ENCODE measurements around the gene NKX2-1. TPM values are rescaled to one million over a fixed set of nuclear protein-coding genes. Genes with fewer than 3 reads are reported as not detected.

The NKX2-1 gene
- total and polyA plus RNA-seq, 2 of the 13 experiments (the other 11 are each of a cell fraction or from before 2014, with no cell fraction given), result not detected

DNA sequence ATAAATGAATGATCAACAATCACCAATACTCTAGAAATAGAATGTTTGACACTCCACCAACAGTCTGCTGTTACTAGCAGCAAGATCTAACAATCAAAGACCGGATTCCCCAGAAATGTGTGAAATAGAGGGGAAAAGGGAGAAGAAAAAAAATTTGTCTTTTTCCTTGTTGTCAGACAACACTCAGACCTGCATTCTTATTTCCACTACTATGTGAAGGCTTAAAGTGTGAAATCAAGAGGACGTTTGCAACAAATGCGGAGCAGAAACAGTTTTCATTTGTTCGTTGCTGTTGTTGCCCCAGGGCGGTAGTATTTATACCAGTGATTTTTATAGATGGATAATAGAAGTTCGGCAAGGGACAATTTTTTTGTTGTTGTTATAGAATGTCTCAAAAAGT is 9.2 kb downstream of the NKX2-1 start:
- no peak for ATAC-seq
- no TSS peak for BruUV-seq (replicated peaks)
- POLR2A ChIA-PET, result no interaction called here

DNA sequence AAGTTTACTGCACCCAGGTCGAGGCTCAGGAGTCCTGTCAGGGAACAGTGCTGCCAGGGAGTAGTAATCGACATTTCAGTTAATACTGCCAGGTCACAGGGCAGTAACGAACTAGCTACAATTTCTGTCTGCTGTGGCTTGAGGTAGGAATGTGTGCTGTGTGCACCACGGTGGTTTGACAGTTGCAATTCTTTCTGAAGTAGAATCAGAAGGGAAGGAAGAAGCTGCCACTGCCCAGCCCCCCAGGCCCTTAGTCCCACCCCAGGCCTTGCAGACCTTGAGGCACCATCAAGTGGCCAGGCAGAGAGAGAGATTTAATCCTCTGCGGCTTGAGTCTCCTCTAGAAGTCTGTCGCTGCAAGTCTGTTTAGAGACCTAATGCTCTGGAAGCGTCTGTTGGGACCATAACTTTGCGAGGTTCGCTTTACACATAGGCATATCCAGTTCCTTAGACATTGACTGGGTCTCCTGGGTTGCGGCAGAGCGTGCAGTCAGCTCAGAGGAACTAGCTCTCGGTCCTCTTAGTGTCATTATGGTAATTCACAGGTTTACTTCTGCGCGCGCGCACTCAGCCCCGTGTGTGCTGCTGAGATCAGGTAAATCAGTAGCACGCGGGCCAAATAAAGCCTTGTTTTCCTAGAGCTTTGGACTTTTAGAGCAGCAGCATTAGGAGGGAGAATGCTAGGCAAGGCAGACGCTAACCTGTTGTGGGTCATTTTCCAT is 9.8 kb downstream of the NKX2-1 start:
- ChIA-PET CTCF (ENCODE audit: low intra/inter-chr PET ratio, low total read pairs) (no interaction called here), POLR2A (no interaction called here)
- no peak for TF ChIP-seq ZNF232 (CRISPR knock-in tag; IDR thresholded peaks at IDR 0.05; ENCODE audit: borderline replicate concordance)
- TF ChIP-seq EZH2 (conservative IDR thresholded peaks at IDR 0.05; ENCODE audit: low read depth, low read length), result peak; percentile 90
- TF ChIP-seq, protein P1, sequence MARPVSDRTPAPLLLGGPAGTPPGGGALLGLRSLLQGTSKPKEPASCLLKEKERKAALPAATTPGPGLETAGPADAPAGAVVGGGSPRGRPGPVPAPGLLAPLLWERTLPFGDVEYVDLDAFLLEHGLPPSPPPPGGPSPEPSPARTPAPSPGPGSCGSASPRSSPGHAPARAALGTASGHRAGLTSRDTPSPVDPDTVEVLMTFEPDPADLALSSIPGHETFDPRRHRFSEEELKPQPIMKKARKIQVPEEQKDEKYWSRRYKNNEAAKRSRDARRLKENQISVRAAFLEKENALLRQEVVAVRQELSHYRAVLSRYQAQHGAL (CRISPR knock-in tag; IDR thresholded peaks at IDR 0.05; ENCODE audit: not compliant biosample characterization), result no peak
- TF ChIP-seq, protein P2, sequence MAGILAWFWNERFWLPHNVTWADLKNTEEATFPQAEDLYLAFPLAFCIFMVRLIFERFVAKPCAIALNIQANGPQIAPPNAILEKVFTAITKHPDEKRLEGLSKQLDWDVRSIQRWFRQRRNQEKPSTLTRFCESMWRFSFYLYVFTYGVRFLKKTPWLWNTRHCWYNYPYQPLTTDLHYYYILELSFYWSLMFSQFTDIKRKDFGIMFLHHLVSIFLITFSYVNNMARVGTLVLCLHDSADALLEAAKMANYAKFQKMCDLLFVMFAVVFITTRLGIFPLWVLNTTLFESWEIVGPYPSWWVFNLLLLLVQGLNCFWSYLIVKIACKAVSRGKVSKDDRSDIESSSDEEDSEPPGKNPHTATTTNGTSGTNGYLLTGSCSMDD (CRISPR knock-in tag; IDR thresholded peaks at IDR 0.05), result no peak
- TF ChIP-seq ZNF124 (CRISPR knock-in tag; IDR thresholded peaks at IDR 0.05), result no peak
- no peak for TF ChIP-seq ZNF7 (CRISPR knock-in tag; IDR thresholded peaks at IDR 0.05)
- FAIRE-seq (no peak), ATAC-seq (no peak), DNase-seq (ENCODE audit: low spot score) (no peak)
- Histone ChIP-seq H3K36me3 (replicated peaks in 1 of 2; ENCODE audit: control insufficient read depth in 1 of 2, insufficient read depth in 2 of 2, low read length in 2 of 2) (no peaks in the 10 kb centered on the region), H2AFZ (ENCODE audit: low read length) (no peak overlapping the region), H3K4me2 (ENCODE audit: low read depth, low read length) (no peak overlapping the region), H3K27me3 (ENCODE audit: control insufficient read depth in 1 of 2, insufficient read depth in 2 of 2, low read length in 2 of 2) (peaks cover 44 to 91% of the 10 kb centered on the region in 2 experiments), H4K20me1 (ENCODE audit: insufficient read depth, low read length) (peaks cover 4% of the 10 kb centered on the region; the same call in 1 of the 2 replicates), H3K79me2 (ENCODE audit: insufficient read depth, low read length) (no peaks in the 10 kb centered on the region), H3K9ac (ENCODE audit: insufficient read depth, low read depth, low read length) (no peak overlapping the region), H3K4me3 (replicated peaks in 1 of 3; ENCODE audit: insufficient read depth in 1 of 3, low read depth in 2 of 3, low read length in 3 of 3) (no peak overlapping the region), H3K9me3 (ENCODE audit: low read length) (no peaks in the 10 kb centered on the region), H3K4me1 (ENCODE audit: insufficient read depth, low read length) (no peaks in the 10 kb centered on the region), H3K27ac (ENCODE audit: extremely low read length, insufficient read depth, low read length) (no peak overlapping the region)
- BruUV-seq (replicated peaks), result no TSS peak
- in situ Hi-C loops (cut with HindIII; ENCODE audit: extremely low pct_ligation_motif_present, low pct_unique_long_range_greater_than_20kb) (no loop called here), intact Hi-C loops (cut with micrococcal nuclease; ENCODE audit: unreplicated experiment) (no loop called here)
- 27% methylated on average over 20 of the region's 20 CpGs for WGBS (ENCODE audit: low lambda C conversion rate)

More for the DNA sequence above, 9.2 kb downstream of the NKX2-1 start:
- no peaks in the 10 kb centered on the region for H3K79me2 ChIP-seq (ENCODE audit: insufficient read depth, low read length)
- no peak overlapping the region for H3K4me2 ChIP-seq (ENCODE audit: low read depth, low read length)
- intact Hi-C loops (cut with micrococcal nuclease; ENCODE audit: unreplicated experiment), result no loop called here
- no peak overlapping the region for H3K27ac ChIP-seq (ENCODE audit: extremely low read length, insufficient read depth, low read length)
- no peak overlapping the region for H3K4me3 ChIP-seq (replicated peaks in 1 of 3; ENCODE audit: insufficient read depth in 1 of 3, low read depth in 2 of 3, low read length in 3 of 3)
- DNase-seq (ENCODE audit: low spot score), result no peak
- WGBS (ENCODE audit: low lambda C conversion rate), result 13% methylated on average over 6 of the region's 6 CpGs
- CTCF ChIA-PET (ENCODE audit: low intra/inter-chr PET ratio, low total read pairs), result no interaction called here
- H3K36me3 ChIP-seq (replicated peaks in 1 of 2; ENCODE audit: control insufficient read depth in 1 of 2, insufficient read depth in 2 of 2, low read length in 2 of 2), result no peaks in the 10 kb centered on the region
- FAIRE-seq, result no peak
- H4K20me1 ChIP-seq (ENCODE audit: insufficient read depth, low read length), result peaks cover 4% of the 10 kb centered on the region; the same call in 1 of the 2 replicates
- H3K27me3 ChIP-seq (ENCODE audit: control insufficient read depth in 1 of 2, insufficient read depth in 2 of 2, low read length in 2 of 2), result peaks cover 41 to 92% of the 10 kb centered on the region in 2 experiments
- in situ Hi-C loops (cut with HindIII; ENCODE audit: extremely low pct_ligation_motif_present, low pct_unique_long_range_greater_than_20kb), result no loop called here
- H3K4me1 ChIP-seq (ENCODE audit: insufficient read depth, low read length), result no peaks in the 10 kb centered on the region
- no peak overlapping the region for H3K9ac ChIP-seq (ENCODE audit: insufficient read depth, low read depth, low read length)
- TF ChIP-seq ELF1 (CRISPR knock-in tag; IDR thresholded peaks at IDR 0.05) (no peak), CBX2 (IDR thresholded peaks at IDR 0.05; ENCODE audit: low read depth, low read length) (0 out of 2 replicates have a peak, but pooled peaks have one; percentile 52), CBX2 (CRISPR knock-in tag; IDR thresholded peaks at IDR 0.05; ENCODE audit: low read depth) (no peak), EZH2 (conservative IDR thresholded peaks at IDR 0.05; ENCODE audit: low read depth, low read length) (peak; percentile 14; the same call in 1 of the 2 replicates), ZNF839 (CRISPR knock-in tag; IDR thresholded peaks at IDR 0.05; ENCODE audit: borderline replicate concordance) (no peak)
- H2AFZ ChIP-seq (ENCODE audit: low read length), result no peak overlapping the region
- no peaks in the 10 kb centered on the region for H3K9me3 ChIP-seq (ENCODE audit: low read length)

Data from HepG2 (cell line).